Measurements from ENCODE around the gene SNRNP40. TPM values are rescaled to one million over a fixed set of nuclear protein-coding genes. Genes with fewer than 3 reads are reported as not detected.

Gene SNRNP40
- 10 to 100 TPM; 33.8 to 48.8 (median 41.6) TPM for polyA plus RNA-seq (ENCODE audit: insufficient read length in 10 of 10)
- long read RNA-seq, donor 1, transcript SNRNP40-201 (10 exons, 1,597 nt): major isoform, 8 of 9 reads
- long read RNA-seq, donor 1, partial matches to known transcripts: 0 of 9 reads
- long read RNA-seq, donor 1, other reads (novel, unspliced or antisense): 0 of 9 reads
- long read RNA-seq, donor 2, transcript SNRNP40-201 (10 exons, 1,597 nt): major isoform, 6 of 9 reads
- long read RNA-seq, donor 2, partial matches to known transcripts: 0 of 9 reads
- long read RNA-seq, donor 2, other reads (novel, unspliced or antisense): 0 of 9 reads
- long read RNA-seq, donor 3: 0 reads
- long read RNA-seq, donor 4, transcript SNRNP40-201 (10 exons, 1,597 nt): major isoform, 6 of 6 reads
- long read RNA-seq, donor 4, partial matches to known transcripts: 0 of 6 reads
- long read RNA-seq, donor 4, other reads (novel, unspliced or antisense): 0 of 6 reads
- long read RNA-seq, donor 5, transcript SNRNP40-201 (10 exons, 1,597 nt): major isoform, 19 of 21 reads
- long read RNA-seq, donor 5, partial matches to known transcripts: 0 of 21 reads
- long read RNA-seq, donor 5, other reads (novel, unspliced or antisense): 0 of 21 reads
- long read RNA-seq, donor 6, transcript SNRNP40-201 (10 exons, 1,597 nt): major isoform, 14 of 16 reads
- long read RNA-seq, donor 6, partial matches to known transcripts: 0 of 16 reads
- long read RNA-seq, donor 6, other reads (novel, unspliced or antisense): 0 of 16 reads
- long read RNA-seq, donor 7, transcript SNRNP40-201 (10 exons, 1,597 nt): major isoform, 7 of 10 reads
- long read RNA-seq, donor 7, partial matches to known transcripts: 0 of 10 reads
- long read RNA-seq, donor 7, other reads (novel, unspliced or antisense): 0 of 10 reads
- long read RNA-seq, donor 8, transcript SNRNP40-201 (10 exons, 1,597 nt): major isoform, 7 of 8 reads
- long read RNA-seq, donor 8, partial matches to known transcripts: 0 of 8 reads
- long read RNA-seq, donor 8, other reads (novel, unspliced or antisense): 0 of 8 reads
- long read RNA-seq, donor 9, partial matches to known transcripts: 0 of 1 reads
- long read RNA-seq, donor 9, other reads (novel, unspliced or antisense): 0 of 1 reads

GRCh38 chr1:31296486-31297276 is at the start of gene SNRNP40, which contains the start of gene ZCCHC17:
TSS of gene SNRNP40 (minus strand) at chr1:31296788. CDS start at chr1:31296751, 37 bp downstream.
TSS of gene ZCCHC17 (plus strand) at chr1:31297032. CDS start at chr1:31310099, 13,067 bp downstream.
- DNase-seq: peak; percentile 99 to 100 (median 99)

DNA sequence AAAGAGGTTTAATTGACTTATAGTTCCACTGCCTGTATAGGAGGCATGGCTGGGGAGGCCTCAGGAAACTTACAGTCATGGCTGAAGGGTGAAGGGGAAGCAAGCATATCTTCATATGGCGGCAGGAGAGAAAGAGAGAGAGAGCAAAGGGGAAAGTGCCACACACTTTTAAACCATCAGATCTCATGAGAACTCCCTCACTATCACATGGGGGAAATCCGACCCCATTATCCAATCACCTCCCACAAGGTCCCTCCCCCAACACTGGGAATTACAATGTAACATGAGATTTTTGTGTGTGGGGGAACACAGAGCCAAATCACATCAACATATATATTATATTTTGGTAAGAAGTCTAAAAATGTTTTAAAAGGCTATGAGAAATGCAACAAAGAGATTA is 49.0 kb upstream of the SNRNP40 start:
- DNase-seq: no peak

- DNase-seq: no peak
Observed at GRCh38 chr1:31344503-31344902, 47.9 kb upstream of the SNRNP40 start.

DNA sequence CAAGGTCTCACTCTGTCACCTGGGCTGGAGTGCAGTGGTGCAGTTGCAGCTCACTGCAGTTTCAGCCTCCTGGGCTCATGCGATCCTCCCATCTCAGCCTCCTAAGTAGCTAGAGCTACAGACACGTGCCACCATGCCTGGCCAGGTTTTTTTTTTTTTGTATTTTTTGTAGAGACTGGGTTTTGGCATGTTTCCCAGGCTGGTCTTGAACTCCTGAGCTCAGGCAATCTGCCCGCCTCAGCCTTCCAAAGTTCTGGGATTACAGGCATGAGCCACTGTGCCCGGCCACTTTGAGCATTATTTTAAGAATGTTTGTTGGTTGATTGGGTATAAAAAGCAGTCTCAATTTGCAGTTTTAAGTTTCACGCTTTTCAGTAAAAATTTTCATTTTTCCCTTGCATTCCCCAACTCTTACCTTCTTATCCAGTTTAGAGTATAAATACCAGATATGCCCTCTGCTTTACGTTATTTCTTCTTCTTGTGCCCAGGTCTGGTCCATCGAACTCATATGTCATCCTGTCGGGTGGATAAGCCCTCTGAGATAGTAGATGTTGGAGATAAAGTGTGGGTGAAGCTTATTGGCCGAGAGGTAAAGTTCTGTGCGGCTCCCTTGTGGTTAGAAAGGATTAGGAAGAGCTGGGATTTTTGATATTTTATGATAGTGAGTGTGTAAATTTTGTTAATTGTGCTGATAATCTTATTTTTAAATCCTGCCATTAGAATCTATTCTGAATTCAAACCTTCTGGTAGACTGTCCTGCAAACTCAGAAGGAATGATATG is 40.3 kb upstream of the SNRNP40 start:
- no peak for DNase-seq

- peak in 2 of 3 donors; percentile 11 to 30 for DNase-seq
Observed at GRCh38 chr1:31335007-31335406, 38.4 kb upstream of the SNRNP40 start.

DNA sequence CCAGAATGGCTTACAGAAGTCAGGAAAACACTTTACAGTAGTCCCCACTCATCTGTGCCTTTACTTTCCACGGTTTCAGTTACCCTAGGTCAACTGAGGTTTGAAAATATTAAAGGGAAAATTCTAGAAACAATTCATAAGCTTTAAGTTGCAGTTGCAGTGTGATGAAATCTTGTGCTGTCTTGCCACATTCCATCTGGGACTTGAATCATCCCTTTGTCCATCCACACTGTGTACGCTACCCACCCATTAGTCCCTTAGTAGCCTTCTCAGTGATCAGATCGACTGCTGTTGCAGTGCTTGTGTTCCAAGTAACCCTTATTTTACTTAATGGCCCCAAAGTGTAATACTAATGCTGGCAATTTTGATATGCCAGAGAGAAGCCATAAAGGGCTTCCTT is 30.8 kb upstream of the SNRNP40 start:
- no peak for DNase-seq

GRCh38 chr1:31326461-31326860 is 29.9 kb upstream of the SNRNP40 start:
- DNase-seq: no peak

DNA sequence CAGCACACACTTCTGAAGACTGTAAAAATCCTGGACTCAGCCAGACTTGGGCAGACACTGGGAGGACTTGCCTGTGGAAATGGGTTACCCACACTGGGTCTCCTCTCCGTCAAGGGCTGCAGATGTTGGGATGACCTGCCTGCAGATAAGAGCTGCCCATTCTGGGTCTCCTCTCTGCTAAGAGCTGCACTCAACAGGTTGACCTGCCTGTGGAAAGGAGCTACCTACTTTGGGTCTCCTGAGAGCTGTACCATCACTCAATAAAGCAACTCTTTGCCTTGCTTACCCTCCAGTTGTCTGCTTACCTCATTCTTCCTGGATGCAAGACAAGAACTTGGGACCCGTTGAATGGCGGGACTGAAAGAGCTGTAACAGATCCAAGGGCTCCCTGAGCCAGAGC is 28.4 kb upstream of the SNRNP40 start:
- no peak for DNase-seq

- no peak for DNase-seq
Observed at GRCh38 chr1:31324093-31324492, 27.5 kb upstream of the SNRNP40 start.

- DNase-seq: no peak
Observed at GRCh38 chr1:31318146-31318545, 21.6 kb upstream of the SNRNP40 start.

DNA sequence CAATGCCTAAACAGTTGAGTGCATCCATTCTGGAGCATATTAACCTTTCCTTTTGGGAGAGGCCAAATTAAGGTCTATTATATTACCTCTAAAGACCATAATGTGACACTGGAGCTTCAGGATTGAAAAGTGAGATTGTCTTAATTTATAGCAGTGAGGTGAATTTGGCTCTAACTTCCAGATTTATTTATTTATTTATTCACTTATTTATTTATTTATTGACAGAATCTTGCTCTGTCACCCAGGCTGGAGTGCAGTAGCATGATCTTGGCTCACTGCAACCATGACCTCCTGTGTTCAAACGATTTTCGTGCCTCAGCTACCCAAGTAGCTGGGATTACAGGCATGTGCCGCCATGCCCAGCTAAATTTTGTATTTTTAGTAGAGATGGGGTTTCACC is 19.3 kb upstream of the SNRNP40 start:
- DNase-seq: no peak

GRCh38 chr1:31310198-31310597 is 13.6 kb upstream of the SNRNP40 start:
- DNase-seq: peak in 2 of 3 donors; percentile 14 to 46

GRCh38 chr1:31308036-31308435 is 11.4 kb upstream of the SNRNP40 start:
- no peak for DNase-seq

DNA sequence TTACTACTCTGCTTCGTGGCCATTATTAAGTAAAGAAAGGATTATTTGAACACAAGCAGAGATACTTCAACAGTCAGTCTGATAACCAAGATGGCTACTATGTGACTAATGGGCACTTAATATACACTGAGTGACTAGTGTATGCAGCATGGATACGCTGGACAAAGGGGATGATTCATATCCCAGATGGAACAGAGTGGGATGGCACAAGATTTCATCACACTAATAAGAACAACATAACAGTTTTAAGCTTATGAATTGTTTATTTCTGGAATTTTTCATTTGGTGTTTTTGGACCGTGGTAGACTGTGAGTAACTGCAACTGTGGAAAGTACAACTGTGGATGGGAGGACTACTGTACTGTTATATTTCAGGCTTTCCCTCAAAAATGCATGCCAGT is 9.7 kb upstream of the SNRNP40 start:
- DNase-seq: peak in 1 of 3 donors; percentile 73

GRCh38 chr1:31302709-31303441 is 6.3 kb upstream of the SNRNP40 start:
- no peak for DNase-seq

DNA sequence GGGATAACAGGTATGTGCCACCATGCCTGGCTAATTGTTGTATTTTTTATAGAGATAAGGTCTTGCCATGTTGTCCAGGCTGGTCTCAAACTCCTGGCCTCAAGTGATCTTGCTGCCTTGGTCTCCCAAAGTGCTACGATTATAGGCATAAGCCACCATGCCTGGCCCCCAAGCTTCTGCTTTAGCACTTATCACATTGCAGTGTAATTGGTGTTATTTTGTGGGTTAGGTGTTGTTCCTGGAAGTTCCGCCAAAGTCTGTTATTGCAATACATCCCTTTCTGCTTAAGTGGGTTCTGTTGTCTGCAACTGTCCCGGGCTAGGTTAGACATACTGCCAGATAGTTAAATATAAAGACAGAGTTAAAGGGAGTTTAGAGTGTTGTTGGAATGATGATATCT is 3.6 kb upstream of the SNRNP40 start:
- no peak for DNase-seq

DNA sequence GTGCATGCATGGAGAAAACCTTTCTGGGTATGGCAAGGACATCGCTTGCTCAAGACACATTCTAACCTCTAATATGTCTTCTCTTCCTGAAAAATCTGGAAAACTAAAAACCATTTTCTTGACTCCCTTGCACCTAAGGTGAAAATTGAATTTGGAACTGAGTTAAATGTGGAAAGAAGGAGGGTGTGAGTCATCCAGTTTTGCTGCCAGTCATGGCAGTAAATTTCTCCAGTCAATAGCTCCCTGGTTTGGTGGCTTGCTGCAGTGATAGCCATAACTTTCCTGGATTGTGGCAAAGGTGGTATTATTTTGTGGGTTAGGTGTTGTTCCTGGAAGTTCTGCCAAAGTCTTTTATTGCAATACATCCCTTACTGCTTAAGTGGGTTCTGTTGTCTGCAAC is 2.8 kb upstream of the SNRNP40 start:
- DNase-seq: no peak

DNA sequence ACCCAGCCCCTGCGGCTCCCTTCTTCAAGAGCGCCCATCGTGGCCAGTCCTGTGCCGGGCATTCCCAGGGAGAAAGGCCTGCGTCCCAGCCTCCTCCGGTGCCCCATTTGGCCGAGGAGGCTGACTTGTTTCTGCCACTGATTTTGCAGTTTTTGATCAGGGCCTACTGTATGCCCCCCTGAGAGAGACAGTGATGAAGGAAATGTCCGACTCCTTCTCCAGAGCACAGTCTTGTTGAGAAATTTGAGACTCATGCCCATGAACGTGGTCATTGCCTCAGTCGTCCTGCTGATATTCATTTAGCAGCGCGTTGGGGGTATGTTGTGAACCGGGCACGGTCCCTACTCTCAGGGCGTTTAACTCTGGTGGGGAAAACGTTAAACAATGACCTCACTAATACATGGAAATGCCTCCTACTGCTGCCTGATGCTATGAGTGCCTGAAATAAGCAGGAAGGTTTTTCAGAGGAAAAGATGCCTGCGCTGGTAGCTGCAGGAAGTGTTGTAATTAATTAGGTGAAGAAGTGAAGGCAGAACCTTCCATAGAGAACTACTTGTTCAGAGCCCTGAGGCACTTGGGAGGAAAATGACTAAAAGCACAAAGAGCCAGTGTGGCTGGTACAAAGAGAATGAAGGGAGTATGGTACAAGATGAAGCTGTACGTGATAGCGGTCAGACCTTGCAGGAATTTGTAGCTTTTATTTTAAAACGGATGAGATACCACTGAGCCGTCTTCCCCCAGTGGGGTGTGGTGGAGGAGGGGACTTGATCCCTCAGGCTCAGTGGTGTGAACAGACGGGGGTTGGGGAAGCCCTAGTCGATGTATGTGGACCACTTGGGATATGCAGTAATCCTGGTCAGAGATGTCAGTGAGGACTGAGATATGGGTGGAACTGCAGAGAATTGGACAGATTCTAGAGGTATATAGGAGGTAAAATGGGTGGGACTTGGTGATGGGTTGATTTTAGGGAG is 974 bp upstream of the SNRNP40 start:
- DNase-seq: peak in 1 of 3 donors; percentile 7

Measured in muscle of back (tissue), 13 donors.